NCI-H1694 (cell line): ENCODE results near the gene VIL1.
A peak's percentile ranks its signal among the peaks of the same experiment; 100 is the strongest.

Experiments used
- DNase-seq: peaks from one replicate; lab custom pipeline; 2025; lab: John Stamatoyannopoulos, UW

VIL1 gene

DNA sequence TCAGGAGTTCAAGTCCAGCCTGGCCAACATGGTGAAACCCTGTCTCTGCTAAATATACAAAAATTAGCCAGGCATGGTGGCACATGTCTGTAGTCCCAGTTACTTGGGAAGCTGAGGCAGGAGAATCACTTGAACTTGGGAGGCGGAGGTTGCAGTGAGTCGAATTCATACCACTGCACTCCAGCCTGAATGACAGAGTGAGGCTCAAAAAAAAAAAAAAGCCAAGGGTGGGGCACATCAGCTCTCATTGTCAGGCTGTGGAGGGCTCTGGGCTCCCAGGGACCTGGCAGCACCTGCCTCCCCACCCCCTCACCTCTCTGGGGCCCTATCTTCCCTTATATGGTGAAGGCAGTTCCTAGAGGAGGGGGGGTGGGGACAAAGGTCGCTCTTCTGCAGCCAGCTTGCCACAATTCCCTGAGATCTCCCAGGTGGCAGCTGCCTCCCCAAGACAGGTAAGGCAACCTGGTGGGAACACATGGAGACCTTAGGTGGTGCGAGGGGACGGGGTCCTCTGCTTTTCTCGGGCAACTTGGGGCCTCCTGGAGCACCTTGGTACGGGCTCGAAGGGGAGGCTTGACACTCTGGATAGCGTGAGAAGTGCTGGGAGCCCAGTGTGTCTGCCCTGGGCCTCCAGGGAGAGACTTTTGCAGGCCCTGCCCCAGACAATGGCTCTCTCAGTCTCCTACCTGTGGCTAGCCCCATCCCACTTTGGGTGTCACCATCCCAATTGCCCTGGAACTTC lies at the start of gene VIL1:
TSS of gene VIL1 (plus strand) at position 407 of the 742 bp plus-strand sequence. CDS start 4,656 bp downstream, outside the sequence.
- DNase-seq, result no peak

DNA sequence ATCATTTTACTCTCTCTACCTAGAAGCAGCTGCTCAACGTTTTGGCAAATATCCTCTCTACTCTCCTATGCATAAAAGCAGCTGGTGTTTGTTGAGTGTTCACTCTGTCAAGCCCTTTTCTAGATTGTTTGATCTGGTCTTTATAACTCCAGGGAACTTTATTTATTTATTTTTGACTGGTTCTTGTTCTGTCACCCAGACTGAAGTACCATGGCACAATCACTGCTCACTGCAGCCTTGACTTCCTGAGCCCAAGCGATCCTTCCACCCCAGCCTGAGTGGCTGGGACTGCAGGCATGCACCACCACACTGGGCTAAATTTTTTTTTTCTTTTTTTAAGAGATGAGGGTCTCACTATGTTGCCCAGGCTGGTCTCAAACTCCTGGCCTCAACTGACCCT lies 49.6 kb upstream of the VIL1 start:
- DNase-seq, result no peak

DNA sequence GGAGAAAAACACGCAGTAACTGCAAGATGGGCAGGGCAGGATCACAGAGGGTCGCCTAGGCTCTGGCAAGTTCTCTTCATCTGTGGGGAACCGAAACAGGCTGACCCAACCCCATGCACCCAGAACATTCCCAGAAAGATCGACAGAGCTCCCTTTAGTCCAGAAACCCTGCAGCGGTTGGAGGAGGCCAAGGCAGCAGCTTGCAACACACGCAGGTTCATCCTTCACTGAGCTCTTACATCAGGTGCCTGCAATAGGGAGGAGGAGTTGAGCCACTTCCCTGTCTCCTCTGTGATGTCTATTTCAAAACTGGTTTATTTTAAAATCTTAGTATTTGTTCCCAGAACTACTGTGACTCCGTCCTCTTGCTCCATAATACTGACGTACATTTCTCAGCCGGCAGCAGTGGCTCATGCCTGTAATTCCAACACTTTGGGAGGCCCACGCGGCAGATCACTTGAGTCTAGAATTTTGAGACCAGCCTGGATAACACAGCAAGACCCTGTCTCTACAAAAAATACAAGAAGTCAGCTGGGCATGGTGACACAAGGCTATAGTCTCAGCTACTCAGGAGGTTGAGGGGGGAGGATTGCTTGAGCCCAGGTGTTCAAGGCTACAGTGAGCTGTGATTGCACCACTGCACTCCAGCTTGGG lies 48.4 kb upstream of the VIL1 start:
- no peak for DNase-seq

DNA sequence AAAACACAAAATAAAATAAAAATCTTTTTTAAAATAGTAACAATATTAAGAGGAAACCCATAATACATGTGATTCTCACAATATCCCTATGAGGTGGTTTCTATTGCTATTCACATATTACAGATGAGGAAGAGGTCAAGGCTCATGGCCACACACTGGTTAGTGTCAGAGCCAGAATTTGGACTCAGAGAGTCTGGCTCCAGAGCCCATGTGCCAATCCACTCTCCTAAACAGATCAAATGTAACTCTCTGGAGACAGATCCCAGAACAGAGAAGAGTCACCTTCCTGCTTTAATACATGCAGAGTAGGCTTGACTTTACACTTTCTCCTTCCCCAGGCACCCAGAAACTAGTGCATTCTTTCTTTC lies 47.0 kb upstream of the VIL1 start:
- no peak for DNase-seq

DNA sequence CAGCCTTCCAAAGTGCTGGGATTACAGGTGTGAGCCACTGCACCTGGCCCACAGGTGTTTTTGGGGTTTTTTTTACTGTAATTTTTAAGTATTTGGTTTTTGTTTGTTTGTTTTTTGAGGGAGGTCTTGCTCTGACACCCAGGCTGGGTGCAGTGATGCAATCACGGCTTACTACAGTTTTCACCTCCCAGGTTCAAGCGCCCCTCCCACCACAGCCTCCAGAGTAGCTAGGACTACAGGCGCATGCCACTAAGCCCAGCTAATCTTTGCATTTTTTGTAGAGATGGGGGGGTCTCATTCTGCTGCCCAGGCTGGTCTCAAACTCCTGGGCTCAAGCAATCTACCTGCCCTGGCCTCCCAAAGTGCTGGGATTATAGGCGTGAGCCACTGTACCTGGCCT lies 44.1 kb upstream of the VIL1 start:
- no peak for DNase-seq

DNA sequence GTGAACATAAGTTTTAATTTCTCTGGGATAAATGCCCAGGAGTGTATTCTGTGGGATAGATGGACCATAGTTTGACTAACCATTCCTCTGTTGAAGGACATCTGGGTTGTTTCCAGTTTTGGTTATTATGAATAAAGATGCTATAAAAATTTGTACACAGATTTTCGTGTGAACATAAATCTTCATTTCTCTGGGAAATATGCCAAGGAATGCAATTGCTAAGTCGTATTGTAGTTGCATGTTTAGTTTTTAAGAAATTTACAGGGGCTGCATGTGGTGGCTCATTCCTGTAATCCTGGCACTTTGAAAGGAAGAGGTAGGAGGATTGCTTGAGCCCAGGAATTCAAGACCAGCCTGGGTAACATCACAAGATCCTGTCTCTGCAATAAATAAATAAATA lies 43.7 kb upstream of the VIL1 start:
- DNase-seq, result no peak

DNA sequence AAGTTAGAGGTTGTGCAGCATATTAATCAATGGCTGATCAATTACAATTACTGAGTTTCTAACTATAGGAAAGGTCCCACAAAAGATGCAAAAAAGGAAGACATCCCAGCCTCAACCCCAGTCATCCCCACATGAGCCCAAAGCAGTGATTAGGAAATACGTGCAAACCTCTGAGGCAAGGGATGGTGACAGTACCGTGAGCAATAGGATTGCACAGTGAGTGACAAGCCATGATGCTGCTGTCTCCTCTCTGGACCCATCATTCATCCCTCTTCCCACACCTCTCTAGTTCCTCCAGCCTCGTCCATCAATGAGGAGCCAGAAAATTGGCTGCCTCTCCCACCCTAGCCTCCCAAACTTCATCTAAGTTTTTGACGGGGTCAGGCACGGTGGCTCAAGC lies 40.9 kb upstream of the VIL1 start:
- no peak for DNase-seq

DNA sequence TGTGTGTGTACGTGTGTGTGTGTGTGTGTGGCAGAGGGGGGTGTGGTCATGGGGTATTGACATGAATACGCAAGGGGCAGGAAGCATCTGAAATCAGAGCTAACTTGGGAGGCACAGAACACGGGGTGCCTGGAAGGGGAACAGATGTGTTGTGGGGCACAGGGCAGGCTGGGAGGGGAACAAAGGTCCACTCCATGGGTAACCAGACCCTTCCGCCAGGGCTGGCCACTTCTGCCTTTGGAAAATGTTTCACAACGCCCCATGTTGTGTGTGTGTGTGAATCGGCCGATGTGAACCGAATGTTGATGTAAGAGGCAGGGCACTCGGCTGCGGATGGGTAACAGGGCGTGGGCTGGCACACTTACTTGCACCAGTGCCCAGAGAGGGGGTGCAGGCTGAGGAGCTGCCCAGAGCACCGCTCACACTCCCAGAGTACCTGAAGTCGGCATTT lies 37.0 kb upstream of the VIL1 start, which contains the start of gene SLC11A1:
TSS of gene SLC11A1 (plus strand) at position 358 of the 451 bp plus-strand sequence. CDS start 96 bp downstream, outside the sequence.
- DNase-seq, result no peak

DNA sequence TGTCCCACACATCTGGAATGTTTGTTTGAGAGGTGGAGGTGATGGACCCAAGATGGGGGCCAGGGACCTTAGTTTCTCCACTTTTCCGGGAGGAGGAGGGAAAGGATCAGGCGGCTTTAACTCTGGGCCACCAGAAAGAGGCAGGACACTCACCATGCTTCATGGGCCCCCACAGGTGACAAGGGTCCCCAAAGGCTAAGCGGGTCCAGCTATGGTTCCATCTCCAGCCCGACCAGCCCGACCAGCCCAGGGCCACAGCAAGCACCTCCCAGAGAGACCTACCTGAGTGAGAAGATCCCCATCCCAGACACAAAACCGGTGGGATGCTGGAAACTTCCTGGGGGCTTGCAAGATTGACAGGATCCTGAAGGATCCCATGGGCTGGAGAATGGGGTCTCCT lies 36.1 kb upstream of the VIL1 start:
- no peak for DNase-seq

DNA sequence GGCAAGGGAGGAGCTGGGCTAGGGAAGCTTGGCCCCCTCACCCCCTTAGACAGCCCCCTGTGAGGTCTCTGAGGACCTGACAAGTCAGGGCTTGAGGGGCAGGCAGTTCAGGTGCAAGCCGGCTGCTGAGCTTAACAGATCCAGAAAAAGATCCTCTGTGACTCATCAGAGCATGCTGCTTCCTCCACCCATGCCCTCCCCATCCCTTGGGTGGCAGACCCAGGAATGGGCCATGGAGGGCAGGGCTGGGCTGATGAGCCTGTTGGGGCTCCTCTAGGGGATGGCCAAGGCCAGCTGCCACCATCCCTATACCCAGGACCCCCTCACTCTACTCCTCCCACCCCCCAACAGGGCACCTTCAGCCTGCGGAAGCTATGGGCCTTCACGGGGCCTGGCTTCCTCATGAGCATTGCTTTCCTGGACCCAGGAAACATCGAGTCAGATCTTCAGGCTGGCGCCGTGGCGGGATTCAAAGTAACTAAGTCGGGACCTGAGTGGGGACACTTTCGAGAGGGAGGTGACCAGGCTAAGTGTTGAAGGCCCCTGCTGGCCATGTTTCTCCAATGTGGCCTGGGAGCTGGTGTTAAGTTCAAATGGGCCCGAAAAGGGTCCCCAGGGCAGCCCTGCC lies 34.9 kb upstream of the VIL1 start:
- DNase-seq, result no peak

DNA sequence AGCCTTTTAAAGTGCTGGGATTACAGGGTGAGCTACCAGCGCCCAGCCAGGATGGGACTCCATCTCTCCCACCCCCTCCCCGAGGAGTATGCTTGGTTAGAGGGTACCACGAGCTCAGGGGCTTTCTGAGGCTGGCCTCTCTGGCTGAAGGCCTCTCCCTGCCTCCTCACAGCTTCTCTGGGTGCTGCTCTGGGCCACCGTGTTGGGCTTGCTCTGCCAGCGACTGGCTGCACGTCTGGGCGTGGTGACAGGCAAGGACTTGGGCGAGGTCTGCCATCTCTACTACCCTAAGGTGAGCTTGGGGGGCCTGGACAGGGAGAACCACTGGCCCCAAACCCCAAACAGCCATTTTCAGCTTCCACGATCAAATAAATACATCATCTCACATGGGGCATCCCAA lies 33.9 kb upstream of the VIL1 start:
- no peak for DNase-seq

DNA sequence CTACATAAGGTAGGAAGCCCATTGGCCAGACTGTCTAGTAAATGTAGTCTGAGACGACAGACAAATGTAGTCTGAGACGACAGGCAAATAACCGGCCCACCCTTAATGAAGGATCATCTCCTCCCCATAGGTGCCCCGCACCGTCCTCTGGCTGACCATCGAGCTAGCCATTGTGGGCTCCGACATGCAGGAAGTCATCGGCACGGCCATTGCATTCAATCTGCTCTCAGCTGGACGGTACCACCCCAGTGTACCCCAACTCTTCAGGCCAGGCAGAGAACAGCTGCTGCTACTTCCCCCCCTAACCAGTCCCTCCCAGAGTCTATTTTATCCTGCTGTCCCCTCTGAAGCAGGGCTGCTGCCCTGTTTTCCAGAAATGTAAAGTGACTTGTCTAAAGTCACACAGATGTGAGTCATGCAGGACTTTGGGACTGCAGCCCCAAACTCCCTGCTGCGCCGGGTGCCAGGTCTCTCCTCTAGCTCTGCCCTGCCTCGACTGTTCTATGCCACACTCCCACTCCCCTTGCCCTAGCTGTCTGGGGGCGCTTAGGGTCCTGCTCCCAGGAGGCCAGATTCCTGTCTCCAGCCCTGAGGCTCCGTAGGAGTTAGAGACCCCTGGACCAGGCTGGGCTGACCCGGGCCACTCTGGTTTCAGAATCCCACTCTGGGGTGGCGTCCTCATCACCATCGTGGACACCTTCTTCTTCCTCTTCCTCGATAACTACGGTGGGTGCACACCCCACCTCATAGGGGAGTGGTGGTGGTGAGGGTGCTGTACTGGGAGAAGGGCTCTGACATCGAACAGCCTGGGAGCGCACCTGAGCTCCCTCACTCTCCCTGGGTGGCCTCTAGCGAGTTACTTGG lies 32.2 kb upstream of the VIL1 start:
- DNase-seq, result no peak

DNA sequence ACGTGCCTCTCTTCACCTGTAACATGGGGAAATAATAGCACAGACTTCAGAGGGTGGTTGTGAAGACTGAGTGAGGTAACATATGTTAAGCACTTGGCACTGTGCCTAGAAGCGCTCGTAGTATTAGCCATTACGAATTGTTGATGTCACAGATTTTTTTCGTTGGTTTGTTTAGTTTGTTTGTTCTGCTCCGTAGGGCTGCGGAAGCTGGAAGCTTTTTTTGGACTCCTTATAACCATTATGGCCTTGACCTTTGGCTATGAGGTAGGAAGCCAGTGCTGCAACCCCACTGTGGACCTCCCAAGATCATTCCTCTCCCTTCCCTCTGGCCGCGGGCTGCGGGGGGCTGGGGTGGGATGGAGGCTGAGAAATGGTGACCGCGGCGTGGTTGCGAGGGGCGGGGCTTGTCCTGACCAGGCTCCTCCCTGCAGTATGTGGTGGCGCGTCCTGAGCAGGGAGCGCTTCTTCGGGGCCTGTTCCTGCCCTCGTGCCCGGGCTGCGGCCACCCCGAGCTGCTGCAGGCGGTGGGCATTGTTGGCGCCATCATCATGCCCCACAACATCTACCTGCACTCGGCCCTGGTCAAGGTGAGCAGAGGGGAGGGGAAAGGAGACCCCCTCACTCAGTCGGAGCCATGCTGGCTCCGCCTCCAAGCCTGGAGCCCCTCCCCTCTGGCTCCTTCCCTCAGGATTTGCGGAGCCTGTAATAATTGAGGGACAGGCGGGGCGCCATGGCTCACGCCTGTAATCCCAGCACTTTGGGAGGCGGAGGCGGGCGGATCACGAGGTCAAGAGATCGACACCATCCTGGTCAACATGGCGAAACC lies 31.3 kb upstream of the VIL1 start:
- DNase-seq, result peak; percentile 40

DNA sequence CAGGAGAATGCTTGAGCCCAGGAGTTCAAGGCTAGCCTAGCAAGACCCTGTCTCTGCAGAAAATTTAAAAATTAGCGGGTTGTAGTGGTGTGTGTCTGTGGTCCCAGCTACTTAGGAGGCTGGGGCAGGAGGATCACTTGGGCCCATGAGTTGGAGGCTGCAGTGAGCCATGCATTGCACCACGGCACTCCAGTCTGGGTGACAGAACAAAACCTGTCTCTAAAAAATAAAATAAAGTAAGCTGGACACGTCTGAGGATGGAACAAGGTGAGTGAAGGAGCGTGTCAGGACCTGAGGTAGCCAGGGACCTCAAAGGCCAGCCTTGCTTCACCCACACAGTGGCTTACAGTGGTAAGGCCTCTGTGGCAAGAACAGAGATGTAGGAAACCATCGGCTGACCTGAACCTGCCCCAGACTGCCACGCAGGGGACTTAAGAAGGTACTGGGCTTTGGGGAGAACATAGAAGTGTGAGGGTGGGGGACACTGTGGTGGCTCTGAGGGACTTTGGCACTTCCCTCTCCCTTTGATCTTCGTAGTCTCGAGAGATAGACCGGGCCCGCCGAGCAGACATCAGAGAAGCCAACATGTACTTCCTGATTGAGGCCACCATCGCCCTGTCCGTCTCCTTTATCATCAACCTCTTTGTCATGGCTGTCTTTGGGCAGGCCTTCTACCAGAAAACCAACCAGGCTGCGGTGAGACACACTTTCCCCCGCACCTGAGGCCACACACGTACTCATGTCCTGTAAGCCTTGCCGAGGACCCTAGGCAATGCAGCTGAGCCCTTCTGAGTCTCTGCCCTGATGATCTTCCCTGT lies 29.4 kb upstream of the VIL1 start:
- DNase-seq, result no peak

DNA sequence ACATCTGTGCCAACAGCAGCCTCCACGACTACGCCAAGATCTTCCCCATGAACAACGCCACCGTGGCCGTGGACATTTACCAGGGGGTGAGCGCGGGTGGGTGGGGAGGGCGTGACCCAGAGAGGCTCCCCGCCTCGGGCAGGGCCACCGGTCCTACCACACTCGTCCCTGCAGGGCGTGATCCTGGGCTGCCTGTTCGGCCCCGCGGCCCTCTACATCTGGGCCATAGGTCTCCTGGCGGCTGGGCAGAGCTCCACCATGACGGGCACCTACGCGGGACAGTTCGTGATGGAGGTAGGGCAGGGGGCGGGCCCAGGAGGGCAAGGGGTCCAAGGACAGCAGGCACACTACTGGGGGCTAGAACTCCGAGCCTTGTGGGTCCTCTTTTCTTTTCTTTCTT lies 27.7 kb upstream of the VIL1 start:
- no peak for DNase-seq

DNA sequence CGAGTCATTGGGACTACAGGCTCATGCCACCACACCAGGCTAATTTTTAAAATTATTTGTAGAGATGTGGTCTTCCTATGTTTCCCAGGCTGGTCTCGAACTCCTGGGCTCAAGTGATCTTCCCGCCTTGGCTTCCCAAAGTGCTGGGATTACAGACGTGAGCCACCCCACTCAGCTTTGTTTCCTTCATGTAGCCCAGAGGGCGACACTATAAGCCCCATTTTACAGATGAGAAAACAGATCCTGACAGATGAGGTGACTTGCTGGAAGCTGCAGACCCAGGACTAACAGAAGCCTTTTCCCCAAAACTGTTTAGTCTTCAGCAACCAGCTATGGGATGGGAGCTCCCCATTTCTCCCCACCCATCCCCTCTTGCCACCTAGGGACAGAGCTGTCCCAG lies 26.5 kb upstream of the VIL1 start:
- no peak for DNase-seq

DNA sequence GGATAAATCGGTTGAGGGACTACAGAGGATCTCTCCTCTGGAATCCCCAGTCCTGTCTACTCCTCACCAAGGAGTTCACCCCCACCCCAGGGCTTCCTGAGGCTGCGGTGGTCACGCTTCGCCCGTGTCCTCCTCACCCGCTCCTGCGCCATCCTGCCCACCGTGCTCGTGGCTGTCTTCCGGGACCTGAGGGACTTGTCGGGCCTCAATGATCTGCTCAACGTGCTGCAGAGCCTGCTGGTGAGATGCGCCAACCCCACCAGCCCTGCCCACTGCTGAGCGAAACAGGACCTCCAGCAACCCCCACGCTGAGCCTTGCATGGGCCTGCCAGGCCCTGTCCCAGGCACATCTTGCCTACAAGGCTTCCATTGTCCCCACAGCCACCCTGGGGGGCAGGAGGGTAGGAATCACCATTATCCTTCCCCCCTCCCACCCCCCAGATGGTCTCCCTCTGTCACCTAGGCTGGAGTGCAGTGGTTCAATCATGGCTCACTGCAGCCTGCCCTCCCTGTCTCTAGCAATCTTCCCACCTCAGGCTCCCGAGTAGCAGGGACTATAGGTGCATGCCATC lies 25.9 kb upstream of the VIL1 start:
- DNase-seq, result no peak

DNA sequence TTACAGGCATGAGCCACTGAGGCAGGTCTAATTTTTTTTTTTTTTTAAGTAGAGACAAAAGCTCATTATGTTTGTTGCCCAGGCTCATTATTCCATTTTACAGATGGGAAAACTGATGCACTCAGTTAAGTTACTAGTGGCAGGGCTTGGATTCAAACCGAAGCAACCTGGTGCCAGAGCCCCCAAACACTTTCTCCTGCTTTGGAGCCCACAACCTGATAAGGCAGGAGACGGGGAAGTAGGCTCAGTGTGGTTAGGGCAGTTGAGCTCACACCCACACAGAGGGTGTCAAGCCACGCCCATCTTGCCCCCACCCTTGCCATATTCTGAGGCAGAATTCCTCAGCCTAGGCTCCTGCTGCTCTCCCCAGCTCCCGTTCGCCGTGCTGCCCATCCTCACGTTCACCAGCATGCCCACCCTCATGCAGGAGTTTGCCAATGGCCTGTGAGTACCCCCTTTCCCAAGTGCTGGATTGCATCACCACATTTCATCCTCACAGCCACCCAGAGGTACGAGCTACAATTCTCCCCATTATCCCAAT lies 25.1 kb upstream of the VIL1 start:
- DNase-seq, result no peak

DNA sequence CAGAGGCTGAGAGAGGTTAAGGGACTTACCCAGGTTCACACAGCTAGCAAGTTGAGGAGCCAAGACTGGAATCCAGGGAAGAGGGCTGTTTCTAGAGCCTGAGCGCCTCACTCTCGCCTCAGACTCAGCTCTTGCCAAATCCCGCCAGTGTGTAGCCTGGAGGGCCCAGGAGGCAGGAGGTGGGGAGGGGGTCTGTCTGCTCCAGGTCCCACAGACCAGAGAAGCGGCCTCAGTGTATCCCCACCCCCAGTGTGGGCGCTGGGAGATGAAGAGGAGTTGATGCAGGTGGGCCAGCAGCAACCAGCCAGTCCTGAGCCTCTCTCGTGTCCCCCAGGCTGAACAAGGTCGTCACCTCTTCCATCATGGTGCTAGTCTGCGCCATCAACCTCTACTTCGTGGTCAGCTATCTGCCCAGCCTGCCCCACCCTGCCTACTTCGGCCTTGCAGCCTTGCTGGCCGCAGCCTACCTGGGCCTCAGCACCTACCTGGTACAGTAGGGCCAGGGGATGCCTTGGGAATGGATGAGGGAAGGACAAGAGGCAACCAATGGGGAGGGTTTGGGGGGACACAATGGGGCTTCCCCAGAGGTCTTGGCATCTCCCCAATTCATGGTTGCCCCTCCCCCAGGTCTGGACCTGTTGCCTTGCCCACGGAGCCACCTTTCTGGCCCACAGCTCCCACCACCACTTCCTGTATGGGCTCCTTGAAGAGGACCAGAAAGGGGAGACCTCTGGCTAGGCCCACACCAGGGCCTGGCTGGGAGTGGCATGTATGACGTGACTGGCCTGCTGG lies 24.4 kb upstream of the VIL1 start:
- DNase-seq, result no peak
